SK-N-MC (cell line): ENCODE data around the gene TUT7.

Source experiments
- EZH2 ChIP-seq: fragments of 200-600 bp; sonication (generic); IDR thresholded peaks from one replicate; pipeline ENCODE4 v1.6.1; 2017; ENCODE audit warnings: antibody characterized with exemption
- FOXP2 ChIP-seq: optimal IDR thresholded peaks from 2 replicates; pipeline ENCODE3; 2011; ENCODE audit warnings: mild to moderate bottlenecking, moderate library complexity; ENCODE audit not compliant: insufficient read depth; ENCODE audit errors: extremely low read length, control extremely low read depth

DNA sequence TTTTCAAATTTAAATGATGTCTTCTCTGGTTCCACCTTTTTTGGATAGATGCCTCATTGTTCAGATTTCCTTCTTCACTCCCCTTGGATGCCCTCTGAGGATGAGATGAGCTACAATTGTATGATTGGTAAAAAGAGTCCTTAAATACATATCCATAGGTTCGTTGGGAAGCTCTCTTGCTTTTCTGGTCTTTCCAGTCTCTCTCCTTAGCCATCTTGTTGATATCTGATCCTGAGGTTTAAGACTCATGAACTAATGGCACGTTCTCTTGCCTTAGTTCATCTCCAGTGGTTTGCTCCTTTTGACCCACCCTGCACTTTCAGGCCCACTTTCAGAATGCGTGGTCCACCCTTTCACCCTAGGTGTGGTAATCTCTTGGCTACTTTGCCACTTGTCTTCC is 33.2 kb upstream of the TUT7 start:
- TF ChIP-seq EZH2 (no peak), FOXP2 (no peak)
